GM10847 (cell line): ENCODE results near the gene ANAPC15.

ENCODE experiments used
- POLR2A ChIP-seq: IDR thresholded peaks from 2 replicates; pipeline ENCODE4 v1.6.1; 2011; ENCODE audit not compliant: insufficient read length; ENCODE audit errors: extremely low read depth

ANAPC15 gene

GRCh38 chr11:72075109-72075508, 37.4 kb downstream of the ANAPC15 start:
- no peak for TF ChIP-seq POLR2A

DNA sequence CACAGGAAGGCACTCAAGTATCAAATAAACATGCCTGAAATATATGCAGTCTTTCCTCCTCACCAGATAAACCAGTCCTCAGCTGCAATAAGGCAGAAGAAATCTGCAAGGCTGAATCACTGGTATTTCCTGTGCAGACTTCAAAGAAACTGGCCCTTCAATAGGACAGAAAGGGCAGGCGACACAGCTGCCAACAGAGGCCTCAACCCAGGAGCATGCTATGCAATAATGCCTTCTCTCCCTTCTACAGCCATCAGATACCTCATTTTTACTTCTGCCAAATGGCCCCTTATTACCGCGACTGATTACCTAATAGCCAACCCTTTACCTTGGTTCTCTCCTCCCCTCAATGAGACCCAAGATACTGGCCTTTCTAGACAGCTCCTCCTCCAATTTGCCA, 40.1 kb downstream of the ANAPC15 start:
- no peak for TF ChIP-seq POLR2A

DNA sequence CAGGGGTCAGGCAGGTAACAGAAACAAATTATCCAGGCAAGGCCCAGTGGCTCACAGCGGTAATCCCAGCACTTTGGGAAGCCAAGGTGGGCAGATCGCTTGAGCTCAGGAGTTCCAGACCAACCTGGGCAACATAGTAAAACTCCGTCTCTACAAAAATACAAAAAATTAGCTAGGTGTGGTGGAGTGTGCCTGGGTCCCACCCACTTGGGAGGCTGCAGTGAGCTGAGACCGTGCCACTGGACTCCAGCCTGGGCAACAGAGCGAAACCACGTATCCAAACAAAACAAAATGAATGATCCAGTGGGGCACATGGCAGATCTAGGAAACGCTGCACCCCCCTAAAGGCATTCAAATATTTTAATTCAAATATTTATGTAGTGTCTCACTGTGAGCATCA, 42.0 kb downstream of the ANAPC15 start:
- TF ChIP-seq POLR2A: no peak

DNA sequence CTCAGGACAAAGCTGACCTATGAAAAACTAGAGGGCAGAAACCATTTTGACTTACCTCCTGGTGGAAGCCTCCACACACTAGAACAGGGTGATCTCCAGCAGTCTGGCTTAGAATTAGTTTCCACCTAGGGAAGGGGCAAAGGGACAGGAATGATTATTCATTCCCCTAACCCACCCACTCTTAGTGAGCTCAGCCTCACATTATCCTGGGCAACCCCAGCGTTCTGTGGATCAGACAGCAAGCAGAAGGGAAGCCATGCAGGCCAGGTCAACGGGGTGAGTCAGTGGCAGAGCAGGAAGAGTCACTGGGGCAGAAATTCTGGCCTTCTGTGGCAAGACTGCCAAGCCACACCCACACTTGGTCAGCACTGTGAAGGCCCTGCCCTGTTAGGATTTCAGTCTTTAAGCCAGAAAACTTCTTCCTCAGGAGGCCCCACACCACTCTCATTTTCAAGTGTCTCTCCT, 42.7 kb downstream of the ANAPC15 start:
- no peak for TF ChIP-seq POLR2A

DNA sequence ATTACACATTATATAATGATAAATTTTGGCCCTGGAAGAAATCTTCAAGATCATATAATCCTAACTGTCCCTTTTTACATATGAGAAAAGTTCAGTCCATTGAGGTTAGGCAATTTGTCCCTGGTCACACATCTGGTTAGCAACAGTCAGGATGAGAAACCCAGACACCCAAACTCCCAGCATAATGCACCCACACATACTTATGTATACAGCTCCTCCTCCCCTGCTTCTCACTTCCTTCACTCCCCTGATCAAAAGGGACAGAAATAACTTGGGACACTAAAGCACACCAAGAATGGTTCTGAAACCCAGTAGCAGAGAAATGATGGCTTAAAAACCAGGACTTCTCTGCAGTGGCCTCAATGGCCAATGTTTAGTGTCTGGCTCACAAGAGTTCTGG, 43.3 kb downstream of the ANAPC15 start:
- no peak for TF ChIP-seq POLR2A

GRCh38 chr11:72067676-72068075, 44.8 kb downstream of the ANAPC15 start:
- TF ChIP-seq POLR2A: no peak

DNA sequence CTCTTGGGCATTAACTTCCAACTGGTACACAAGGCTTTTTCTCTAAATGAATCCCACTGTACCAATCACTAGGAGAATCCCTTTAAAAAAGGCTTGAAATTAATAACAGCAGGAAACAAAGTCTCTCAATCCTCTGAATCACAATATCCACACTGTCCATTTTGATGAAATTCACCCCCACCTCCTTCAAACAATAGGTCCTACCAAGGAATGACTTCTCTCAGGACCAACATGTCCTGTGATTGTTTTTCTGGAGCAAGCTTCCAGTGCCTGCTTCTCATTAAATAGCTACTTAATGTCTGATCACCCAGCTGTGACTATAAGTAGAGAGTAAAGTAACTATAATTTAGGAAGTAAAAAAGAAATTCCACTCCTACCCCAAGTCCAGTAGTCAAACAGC, 45.2 kb downstream of the ANAPC15 start:
- no peak for TF ChIP-seq POLR2A

GRCh38 chr11:72066855-72067254, 45.6 kb downstream of the ANAPC15 start:
- TF ChIP-seq POLR2A: no peak

DNA sequence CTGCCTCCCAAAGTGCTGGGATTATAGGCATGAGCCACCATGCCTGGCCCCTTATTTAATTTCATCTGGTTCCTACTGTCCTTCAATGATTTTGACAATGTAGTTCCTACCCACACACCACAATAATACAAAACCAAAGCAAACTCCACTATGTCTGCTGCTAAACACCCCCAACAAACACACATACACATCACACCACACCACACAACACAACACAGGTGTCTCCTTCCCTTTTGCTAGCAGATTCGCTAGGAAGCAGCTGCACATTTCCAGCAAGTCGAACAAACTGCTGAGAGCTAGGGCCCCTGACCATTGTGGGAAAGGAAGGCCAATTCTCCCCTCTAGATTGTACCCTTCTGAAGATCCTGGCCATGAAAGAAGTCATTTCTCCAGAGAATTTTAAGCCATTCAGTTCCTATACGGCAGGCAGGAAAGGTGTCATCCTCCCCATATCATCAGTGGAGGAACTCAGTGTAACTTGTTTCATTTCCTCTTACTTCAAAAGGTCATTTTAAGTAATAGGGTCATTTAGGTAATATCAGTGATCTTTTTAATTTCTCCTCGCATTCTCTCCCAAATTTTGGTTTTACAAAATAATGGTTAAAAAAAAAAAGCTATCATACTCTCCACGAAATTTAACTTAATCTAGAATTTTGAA, 50.6 kb downstream of the ANAPC15 start:
- TF ChIP-seq POLR2A: no peak
